ENCODE results near the gene FIGNL1.

DNA sequence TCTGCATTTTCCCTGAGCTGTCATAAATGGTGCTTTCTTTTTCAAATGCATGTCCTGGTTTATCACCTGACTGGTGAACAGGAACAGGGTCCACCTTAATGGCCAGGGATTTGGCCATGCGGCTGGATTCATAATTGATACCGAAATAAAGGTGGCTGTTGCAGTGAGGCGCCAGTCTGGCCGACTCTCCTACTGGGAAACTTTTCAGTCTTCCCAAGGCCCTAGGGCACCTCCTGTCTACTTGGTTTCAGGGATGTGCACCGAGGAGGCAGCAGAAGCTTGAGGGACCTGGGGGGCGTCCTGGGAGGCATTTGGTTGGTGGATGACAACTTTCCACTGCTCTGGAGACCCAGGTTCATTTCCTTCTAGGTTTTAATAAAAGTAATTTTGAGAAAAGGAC is 46.4 kb upstream of the FIGNL1 start:
- no peak for TF ChIP-seq EZH2phosphoT487 (IDR thresholded peaks at IDR 0.05)
- TF ChIP-seq, protein P1, sequence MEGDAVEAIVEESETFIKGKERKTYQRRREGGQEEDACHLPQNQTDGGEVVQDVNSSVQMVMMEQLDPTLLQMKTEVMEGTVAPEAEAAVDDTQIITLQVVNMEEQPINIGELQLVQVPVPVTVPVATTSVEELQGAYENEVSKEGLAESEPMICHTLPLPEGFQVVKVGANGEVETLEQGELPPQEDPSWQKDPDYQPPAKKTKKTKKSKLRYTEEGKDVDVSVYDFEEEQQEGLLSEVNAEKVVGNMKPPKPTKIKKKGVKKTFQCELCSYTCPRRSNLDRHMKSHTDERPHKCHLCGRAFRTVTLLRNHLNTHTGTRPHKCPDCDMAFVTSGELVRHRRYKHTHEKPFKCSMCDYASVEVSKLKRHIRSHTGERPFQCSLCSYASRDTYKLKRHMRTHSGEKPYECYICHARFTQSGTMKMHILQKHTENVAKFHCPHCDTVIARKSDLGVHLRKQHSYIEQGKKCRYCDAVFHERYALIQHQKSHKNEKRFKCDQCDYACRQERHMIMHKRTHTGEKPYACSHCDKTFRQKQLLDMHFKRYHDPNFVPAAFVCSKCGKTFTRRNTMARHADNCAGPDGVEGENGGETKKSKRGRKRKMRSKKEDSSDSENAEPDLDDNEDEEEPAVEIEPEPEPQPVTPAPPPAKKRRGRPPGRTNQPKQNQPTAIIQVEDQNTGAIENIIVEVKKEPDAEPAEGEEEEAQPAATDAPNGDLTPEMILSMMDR (IDR thresholded peaks at IDR 0.05) = no peak
- TF ChIP-seq EZH2 (IDR thresholded peaks at IDR 0.05) = no peak
